ENCODE measurements around the gene PRPF8.
"Not testable (repeated sequence)": the region's sequence is repeated elsewhere in the genome, so short reads cannot be mapped to it uniquely, and the experiment has no call there.

PRPF8 gene

GRCh38 chr17:1688405-1688804 is 3.7 kb upstream of the PRPF8 start:
- not testable (repeated sequence) for DNase-seq

- DNase-seq: no peak
These were observed 1.4 kb upstream of the PRPF8 start for GRCh38 chr17:1686086-1686485.

- DNase-seq: no peak
These were observed 1.2 kb downstream of the PRPF8 start for GRCh38 chr17:1683459-1683858.

- no peak for DNase-seq
These were observed 8.3 kb downstream of the PRPF8 start for GRCh38 chr17:1676401-1676800.

- peak; percentile 34 for DNase-seq
These were observed 11.5 kb downstream of the PRPF8 start for GRCh38 chr17:1673041-1673785.

GRCh38 chr17:1663934-1664333 is 20.7 kb downstream of the PRPF8 start:
- DNase-seq: not testable (repeated sequence)

GRCh38 chr17:1661045-1661444 is 23.6 kb downstream of the PRPF8 start:
- no peak for DNase-seq

GRCh38 chr17:1658100-1658499 is 26.6 kb downstream of the PRPF8 start:
- DNase-seq: no peak

- DNase-seq: no peak
These were observed 30.9 kb downstream of the PRPF8 start for GRCh38 chr17:1653735-1654134.

- DNase-seq: not testable (repeated sequence)
These were observed 31.9 kb downstream of the PRPF8 start for GRCh38 chr17:1652794-1653193.

- no peak for DNase-seq
These were observed 33.2 kb downstream of the PRPF8 start for GRCh38 chr17:1651559-1651844.

GRCh38 chr17:1650731-1651558 is 33.7 kb downstream of the PRPF8 start:
- no peak for DNase-seq

GRCh38 chr17:1649844-1650501 is 34.7 kb downstream of the PRPF8 start, which contains the start of gene RILP:
Gene RILP (minus strand): TSS chr17:1649866. CDS start chr17:1649804, 62 bp downstream.
- peak; percentile 32 for DNase-seq

- DNase-seq: peak; percentile 94
These were observed 35.5 kb downstream of the PRPF8 start for GRCh38 chr17:1648963-1649843.

GRCh38 chr17:1648173-1648962 is 36.3 kb downstream of the PRPF8 start:
- DNase-seq: no peak

GRCh38 chr17:1647802-1648171 is 36.9 kb downstream of the PRPF8 start:
- no peak for DNase-seq

GRCh38 chr17:1646199-1646875 is 38.3 kb downstream of the PRPF8 start:
- DNase-seq: no peak

GRCh38 chr17:1645207-1646171 is 39.2 kb downstream of the PRPF8 start, which contains the start of gene SCARF1:
Gene SCARF1 (minus strand): TSS chr17:1645732. CDS start chr17:1645697, 35 bp downstream.
- no peak for DNase-seq

GRCh38 chr17:1644493-1645206 is 40.0 kb downstream of the PRPF8 start:
- DNase-seq: peak; percentile 58

Measured in activated CD4-positive, alpha-beta T cell treated with anti-CD3 and anti-CD28 coated beads, Interleukin-2, amount 50 U/mL, for 16 hours (primary cell).